ENCODE results near the gene CDH13.

DNA sequence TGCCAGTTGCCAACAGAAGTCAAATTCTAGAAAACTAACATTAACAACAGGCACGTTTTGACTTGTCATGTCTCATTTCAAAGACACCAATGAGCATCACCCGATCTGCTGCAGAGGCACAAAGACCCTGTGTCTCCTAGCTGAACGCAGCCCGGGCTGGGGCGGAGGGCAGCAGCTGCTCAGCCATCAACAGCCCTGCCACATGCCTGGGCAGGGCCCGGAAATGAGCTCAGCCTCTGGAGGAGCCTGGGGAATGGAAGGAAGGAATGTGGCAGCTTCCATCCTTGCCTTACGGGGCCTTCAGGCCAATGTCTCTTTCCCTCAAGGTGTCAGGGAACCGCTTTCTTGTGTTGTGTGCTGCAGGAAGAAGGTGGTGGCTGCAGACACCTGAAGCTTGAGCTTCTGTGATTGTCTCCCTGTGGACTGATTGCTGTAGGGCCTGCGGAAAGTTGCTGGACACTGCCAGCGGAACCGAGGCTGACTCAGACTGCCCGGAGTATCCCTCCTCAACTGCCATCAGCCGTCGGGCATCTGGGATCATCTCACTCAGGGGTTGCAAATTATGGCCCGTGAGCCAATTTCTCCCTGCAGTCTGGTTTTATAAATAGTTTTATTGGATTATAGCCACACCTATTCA lies 7.3 kb downstream of the CDH13 start:
- TF ChIP-seq, protein P1, sequence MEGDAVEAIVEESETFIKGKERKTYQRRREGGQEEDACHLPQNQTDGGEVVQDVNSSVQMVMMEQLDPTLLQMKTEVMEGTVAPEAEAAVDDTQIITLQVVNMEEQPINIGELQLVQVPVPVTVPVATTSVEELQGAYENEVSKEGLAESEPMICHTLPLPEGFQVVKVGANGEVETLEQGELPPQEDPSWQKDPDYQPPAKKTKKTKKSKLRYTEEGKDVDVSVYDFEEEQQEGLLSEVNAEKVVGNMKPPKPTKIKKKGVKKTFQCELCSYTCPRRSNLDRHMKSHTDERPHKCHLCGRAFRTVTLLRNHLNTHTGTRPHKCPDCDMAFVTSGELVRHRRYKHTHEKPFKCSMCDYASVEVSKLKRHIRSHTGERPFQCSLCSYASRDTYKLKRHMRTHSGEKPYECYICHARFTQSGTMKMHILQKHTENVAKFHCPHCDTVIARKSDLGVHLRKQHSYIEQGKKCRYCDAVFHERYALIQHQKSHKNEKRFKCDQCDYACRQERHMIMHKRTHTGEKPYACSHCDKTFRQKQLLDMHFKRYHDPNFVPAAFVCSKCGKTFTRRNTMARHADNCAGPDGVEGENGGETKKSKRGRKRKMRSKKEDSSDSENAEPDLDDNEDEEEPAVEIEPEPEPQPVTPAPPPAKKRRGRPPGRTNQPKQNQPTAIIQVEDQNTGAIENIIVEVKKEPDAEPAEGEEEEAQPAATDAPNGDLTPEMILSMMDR (IDR thresholded peaks at IDR 0.05; ENCODE audit: low read depth, low read length, poor library complexity, severe bottlenecking) = no peak
- no peak for TF ChIP-seq EZH2phosphoT487 (IDR thresholded peaks at IDR 0.05; ENCODE audit: borderline replicate concordance, low read length)

Data from DOHH2 (cell line).